Activated CD4-positive, alpha-beta T cell treated with anti-CD3 and anti-CD28 coated beads, Interleukin-2, Interleukin-4, amounts not matched to agents 100 ng/mL and 50 ng/mL, durations not matched to agents 16 hours and 8 hours (primary cell): ENCODE results near the gene ATXN7.

Source experiments
- DNase-seq: peaks from one replicate; pipeline ENCODE4 v3.0.0-alpha.2; 2020; ENCODE audit warnings: low spot score

Gene ATXN7

DNA sequence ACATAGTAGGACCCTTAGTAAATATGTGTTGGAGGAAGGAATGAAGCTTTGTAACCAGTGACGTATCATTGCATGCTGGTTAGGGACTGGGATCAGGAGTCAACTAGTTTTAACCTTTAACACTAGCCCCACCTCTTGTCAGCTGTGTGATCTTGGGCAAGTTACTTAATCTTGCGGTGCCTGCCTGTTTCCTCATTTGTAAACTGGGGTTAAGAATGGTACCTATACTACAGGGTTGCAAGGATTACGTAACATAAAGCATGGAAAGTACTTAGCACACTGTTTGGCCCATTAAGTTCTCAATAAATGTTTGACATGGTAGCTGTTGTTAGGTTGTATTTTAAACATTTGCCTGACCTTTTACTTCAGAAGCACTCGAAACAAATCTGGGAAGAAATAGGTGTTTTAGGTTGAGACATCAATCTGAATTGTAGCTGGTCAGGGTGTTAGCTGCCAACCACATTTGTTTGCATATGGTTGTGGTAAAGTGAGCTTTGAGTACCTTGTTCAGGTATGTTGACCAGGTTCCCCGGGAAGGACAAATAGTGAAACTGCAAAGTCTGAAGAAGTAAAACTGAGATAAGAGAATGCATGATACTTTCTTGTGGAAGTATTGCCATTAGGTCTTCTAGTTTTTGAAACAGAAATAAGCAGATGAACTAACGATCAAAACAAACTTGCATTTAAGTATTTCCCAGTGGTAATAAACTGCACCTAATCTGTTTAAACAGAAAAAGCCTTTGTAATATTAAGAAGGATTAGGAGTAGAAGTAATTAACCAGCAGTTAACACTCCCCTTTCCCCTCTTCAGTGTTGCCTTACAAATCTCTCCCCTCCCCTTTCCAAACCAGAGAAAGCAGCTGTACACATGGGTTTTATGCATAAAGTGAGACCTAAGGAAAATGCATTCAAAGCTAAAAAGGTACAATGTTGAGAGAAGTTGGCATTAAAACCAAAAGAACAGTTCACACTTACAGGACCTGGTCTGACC lies 74.3 kb downstream of the ATXN7 start:
- DNase-seq: no peak

DNA sequence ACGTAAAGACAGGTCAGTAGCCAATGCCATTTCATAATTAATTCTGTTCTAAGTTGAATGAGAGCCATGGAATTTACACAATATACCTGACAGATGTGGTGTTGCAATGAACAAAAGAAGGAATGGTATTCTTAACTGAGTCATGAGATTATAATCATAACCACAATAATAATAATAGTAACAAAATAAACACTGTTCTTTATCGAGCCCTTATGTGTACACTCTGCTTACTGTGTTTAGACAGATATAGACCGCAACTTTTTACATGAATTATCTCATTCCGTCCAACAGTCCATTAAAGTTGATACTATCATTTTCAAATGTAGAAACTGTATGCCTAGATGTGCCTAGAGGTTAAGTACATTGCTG lies 76.7 kb downstream of the ATXN7 start:
- DNase-seq: no peak

DNA sequence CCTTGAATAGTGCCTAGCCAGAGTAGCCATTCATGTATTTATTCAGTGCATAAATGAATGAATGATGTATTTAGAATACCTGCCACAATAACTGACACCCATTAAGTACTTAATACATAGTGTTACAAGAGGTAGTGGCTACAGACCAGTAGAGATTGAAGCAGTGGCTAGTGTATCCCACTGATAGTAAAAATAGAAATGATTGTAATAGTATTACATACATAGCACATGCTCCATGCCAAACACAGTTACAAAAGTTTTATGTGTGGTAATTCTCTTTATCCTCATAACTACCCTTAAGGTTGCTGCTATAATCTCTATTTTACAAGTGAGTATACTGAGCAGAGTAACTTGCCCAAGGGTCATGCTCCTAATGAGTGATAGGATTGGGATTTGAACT lies 78.9 kb downstream of the ATXN7 start:
- no peak for DNase-seq

DNA sequence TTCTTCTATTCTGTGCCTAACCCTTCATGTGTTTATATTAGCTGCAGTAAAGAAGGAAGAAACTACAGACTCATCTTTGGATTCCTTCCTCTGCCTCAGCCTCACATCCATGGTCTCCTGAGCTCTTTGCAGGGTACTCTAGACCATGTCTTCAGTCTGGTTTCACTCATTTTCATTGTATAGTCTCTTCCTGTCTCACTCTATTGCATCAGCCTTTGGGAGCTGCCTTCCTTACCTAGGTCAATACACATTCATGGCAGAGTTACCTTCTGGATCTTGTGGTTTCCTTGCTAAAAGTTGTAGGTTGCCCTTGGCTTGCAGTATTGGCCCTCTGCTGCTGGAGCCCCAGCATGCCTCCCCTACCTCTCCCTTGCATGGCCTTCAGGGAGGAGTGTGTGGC lies 80.0 kb downstream of the ATXN7 start:
- no peak for DNase-seq

DNA sequence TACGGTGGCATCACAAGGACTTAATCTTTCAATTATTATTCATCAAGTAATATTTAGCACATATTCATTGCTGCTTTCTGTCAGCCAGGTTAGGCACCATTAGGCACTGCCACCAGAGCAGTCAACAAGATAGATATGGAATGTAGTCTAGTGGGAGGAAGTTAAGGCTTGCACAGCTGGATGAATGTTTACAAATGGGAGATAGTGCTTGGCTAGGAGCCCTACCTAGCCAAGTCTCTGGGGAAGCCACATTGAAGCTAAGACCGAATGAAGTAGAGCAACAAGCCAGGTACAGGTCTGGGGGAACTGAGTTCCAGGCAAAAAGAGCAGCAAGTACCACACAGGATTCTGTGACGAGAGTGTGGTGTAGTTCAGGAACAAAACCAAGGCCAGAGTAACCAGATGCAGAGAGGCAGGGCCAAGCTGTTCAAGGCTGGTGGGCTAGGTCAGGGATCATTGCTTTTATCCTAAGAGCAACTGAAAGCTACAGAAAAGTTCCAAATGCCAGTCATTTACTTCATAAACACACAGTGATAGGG lies 82.0 kb downstream of the ATXN7 start:
- DNase-seq: no peak

DNA sequence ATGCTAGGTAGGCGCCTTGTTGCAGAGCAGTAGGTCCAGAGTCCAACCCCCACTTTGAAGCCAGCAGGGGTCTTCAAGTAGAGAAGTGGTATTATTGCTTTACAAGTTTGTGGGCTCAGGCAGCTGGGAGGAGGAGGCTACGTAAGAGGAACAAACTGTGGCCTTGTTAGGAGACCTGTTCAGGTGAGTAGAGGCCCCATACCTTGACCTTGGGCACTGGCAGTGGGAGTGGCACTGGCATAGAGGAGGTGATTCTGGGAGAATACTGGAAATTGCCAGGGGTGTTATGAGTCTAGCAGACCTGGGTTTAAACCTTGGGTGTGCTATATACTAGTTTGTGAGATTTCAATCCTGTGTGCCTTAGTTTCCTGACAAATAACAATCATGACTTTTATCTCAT lies 83.1 kb downstream of the ATXN7 start:
- no peak for DNase-seq

DNA sequence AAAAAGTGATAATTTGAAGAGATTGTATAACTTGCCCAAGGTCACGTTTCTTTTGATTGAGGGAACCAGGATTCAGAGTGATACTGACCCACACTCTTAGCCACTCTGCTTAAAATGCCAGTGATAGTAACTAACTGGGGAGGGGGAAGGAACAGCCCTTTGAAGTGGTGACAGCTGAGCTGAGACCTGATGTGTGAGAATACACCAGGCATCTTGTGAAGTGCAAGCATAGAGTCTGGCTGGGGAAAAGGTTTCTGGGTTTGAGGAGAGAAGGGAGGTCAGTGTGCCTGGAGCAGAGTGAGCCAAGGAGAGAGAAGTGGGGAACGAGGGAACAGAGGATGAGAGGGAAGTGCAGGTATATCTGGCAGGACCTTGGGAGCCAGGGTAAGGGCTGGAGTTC lies 83.9 kb downstream of the ATXN7 start:
- no peak for DNase-seq

DNA sequence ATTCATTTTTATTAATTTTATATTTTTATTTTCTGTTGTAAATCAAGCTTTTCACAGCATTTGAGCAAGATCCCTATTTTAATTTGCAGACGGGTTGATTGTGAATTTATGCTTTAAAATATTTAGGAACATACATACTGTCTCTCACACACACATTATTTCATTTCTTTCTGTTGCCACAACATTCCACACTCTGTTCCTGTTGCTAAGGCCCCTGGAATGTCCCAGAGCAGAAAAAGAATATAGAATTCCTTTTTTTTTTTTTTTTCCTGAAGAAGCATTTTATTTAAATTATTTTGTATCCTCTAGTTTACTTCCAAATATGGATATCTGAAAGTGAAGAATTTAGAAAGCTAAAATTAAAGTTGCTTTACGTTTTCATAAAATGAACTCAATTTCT lies 85.3 kb downstream of the ATXN7 start:
- DNase-seq: no peak

DNA sequence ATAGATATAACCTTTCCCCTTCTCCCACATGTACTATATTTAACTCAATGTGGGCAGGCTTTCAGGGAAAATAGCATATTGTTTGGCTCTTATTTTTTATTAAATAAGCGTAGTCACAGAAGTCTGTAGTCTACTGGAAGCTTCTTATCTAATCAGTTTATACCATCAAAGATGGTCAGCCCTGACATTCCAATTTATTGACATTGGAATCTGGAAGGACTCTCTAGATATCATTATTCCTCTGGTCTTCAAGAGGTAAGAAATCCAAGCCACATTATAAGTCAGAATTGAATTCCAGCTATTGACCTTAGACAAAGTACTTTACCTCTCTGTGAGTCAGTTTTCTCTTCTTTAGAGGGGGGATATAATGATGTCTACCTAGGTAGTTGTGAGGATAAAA lies 87.0 kb downstream of the ATXN7 start:
- no peak for DNase-seq

DNA sequence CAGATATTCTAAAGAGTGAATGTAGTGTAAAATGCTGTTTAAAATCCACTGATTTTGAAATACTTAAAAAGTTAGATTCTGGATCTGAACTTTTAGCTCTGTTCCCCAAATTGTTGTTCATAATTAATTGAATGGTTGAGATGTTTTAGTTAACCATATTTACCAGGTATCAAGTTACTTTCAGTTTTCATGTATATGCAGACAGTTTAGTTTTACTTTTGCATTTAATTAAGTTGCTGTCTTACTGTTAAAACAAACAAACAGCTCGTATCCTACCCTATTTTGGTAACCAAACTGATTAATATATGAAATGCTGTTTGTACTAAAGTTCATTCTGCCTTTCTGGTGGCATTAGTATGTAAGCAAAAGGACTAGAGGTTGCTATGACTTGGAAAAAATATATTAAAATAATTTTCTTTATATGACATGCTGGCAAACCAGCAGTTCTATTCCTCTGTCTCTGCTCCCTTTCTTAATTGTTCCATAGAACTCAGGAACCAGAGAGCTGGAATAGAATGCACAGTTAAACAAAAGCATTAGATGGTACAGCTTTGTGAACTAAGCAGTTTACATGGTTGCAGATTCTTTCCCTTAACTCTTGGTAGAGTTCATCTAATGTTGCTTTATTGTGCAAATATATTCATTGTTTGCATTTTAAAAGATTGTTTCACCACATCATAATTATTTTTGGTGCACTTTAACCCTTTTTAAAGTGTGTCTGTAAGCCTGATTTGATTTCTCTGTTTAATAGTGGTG lies 88.0 kb downstream of the ATXN7 start:
- DNase-seq: no peak

DNA sequence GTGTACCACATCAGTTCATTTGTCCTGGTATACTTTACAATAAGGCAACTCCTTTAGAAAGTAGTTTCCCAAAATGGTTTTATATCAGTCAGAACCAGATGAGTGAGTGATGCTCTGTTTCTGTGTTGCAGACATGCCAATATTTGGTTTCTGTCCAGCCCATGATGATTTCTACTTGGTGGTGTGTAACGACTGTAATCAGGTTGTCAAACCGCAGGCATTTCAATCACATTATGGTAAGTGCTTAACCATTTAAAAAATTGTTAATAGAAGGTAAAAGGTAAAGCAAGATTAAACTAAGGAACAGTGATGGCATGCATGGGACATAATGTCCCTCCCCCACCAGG lies 88.6 kb downstream of the ATXN7 start:
- no peak for DNase-seq

DNA sequence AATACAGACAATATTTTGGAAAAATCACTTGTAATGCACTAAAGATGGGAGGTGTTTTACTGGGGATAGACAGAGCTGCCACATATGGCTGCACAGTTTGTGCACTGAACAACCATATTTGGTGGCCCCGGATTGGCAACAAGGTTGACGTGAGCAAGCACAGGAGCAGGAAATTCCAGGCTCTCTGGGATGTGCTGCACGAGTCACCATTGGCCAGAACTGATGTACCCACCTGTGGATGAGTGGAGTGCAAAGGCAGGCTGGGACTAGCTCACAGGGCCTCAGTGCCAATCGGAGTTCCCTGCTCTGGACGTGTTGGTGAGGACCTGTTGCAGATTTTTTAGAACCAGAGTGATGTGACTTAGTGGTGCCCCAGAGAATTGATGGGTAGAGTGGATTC lies 90.5 kb downstream of the ATXN7 start:
- no peak for DNase-seq

DNA sequence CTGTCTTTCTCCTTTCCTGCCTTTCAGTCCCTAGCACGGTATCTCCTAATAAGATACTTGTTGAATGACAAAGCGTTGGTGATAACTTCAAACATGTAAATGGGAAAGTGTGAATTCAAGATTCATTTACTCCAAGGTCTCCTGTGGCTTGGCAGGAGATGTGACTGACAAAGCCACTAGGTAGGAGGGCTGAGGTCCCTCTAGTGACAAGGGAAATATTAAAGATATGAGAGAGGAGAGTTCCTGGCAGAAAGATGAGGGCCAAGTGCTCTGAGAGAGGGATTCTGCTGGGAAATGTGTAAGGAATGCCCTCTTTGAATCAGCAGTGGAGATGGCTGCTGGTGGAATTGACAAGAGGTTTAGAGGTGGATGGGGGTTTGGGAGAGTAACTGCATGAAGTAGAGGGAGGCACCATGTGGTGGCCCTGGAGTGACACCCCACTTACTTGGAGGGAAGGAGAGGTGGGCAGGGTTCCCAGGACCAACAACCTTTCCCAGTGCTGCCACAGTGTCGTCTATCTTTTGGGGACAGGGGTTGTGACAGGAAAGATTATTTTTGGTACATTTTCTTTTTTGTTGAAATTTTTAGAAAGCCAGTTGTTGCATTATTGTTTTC lies 91.5 kb downstream of the ATXN7 start:
- no peak for DNase-seq

DNA sequence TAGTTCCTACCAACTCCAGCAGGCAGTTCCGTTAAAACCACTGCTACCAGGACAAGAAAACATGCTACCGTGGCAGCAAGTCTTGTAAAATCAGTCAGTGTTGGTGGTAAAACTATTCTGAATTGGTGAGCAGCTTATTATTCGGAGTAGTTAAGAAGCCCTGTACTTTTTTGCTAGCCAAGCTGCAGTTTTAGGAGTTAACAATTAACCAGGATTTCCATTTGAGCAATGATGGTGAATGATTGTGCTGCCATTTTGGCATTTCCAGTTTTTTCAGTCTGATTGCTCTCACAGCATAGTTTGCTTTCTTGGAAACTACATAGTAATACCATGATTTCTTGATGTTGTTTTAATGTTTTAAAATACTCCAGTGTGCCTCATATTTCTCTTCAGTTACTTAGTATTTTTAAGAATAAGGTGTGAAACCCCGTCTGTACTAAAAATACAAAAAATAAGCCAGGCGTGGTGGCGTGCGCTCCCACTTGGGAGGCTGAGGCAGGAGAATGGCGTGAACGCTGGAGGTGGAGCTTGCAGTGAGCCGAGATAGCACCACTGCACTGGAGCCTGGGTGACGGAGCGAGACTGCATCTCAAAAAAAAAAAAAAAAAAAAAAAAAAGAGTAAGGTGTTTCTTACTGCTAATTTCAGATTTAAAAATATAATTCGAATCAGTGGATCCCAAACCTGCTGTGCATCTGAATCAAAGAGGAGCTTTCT lies 92.3 kb downstream of the ATXN7 start:
- no peak for DNase-seq

DNA sequence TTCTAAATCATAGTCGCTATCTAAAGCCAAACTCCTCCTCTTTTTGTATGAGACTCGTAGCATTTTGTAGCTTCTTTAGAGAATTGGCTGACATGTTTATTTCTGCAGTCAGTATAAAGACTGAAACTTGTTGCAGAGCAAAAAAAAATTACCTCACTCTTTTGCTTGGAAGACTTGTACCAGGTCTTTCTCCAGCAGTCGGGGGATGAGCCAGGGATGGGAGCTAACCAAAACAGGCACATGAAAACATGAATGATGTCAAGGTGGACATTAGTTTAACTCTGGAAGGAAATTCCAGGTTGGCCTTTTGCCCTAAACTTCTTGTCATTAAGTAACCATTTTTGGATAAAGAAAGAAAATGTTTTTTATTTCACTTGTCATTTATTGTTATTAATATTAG lies 95.5 kb downstream of the ATXN7 start:
- DNase-seq: no peak

DNA sequence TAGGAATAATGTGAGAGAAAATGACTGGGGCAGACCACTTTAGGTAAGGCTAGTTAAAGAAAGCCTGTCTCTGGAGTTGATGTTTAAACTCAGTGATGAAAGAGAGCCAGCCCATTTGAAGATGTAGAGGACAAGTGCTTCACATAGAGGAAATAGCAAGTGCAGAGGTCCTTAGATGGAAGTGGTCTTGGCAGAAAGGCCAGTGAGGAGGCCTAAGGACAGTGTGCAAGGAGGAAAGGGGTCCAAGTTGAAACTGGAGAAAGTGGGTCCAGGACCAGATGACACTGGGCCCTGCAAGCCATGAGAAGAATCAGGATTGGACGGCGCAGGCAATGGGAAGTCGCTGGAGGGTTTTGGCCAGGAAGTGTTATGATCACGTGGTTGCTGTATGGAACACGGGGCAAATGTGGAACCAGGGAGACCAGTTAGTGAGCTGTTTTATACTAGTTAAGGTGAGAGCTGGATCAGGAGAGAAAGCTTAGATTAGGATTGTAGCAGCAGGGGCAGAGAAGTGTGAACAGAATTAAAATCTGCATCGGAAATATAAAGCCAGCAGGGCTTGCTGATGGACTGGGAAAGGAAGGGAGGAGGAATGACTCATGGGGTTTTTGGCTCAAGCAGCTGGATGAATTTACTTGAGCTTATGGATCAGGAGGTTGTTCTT lies 96.5 kb downstream of the ATXN7 start:
- DNase-seq: no peak

DNA sequence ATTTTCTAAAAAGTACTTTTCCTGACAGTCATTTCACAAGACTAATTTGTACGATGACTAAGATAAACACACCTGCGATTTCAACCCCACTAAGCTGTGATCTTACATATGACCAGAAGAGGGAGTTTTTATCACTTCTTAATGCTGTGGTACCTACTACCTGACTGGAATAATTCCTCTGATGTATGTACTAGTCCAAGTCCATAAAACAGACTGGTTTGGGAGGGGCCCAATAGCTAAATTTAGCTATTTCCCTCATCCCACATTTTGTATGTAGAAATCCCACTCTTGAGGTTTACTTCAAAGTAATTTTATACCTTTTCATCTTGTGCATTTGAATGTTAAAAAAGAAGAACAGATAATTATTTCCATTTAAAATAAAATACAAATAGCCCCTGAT lies 98.2 kb downstream of the ATXN7 start:
- DNase-seq: peak; percentile 55

DNA sequence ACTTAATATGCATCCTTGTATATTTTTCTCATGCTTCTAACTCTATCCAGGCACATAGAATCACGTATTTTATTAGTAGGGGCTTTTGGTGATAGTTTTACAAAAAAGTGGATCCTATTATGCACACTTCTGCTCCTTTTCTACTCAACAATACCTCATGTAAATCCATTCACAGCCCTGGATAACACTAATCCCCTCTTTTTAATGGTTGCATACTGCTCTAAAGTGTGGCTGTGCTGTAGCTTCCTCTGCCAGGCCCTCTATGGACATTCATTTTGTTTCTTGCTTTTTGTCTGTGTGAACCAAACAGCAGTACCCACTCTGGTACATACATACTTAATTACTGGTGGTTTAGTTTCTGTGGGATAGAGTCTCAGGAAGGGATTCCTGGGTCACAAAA lies 99.8 kb downstream of the ATXN7 start:
- no peak for DNase-seq

DNA sequence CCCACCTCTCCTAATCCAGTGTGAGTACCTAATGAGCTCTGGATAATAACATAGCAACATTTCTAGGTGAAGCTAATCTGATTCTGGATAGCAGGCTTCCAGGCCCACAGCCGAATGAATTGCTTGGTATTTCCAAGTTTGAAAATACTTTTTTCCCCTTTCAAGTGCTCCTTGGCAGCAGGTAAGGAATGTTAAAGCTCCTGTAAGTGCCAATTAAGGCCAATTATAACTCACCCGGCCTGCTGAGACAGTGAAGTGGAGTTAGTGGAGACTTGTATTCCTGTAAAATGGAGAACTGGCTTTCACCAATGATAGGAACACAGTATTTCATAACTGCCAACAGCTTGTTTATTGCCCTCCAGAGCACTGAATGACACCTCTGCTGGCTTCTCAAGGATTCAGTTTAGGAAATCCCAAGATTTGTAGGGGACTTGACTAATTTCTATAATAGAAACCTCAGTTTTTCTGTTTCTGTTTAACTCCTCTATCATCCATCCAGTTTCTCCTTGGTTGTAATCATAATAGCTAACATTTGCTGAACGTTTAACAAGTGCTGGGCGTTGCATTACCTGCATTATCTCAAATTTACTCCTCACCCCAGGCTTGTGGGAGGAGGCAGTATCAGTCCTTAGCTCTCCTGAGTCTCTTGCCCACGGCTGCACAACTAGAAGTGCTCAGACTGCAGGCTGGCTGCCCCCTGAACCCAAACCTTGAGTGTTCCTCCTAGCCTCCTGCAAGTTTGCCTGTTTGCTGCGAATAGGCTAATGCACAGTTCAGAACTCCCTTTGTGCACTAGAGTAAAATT lies 101.2 kb downstream of the ATXN7 start:
- DNase-seq: peak; percentile 34

DNA sequence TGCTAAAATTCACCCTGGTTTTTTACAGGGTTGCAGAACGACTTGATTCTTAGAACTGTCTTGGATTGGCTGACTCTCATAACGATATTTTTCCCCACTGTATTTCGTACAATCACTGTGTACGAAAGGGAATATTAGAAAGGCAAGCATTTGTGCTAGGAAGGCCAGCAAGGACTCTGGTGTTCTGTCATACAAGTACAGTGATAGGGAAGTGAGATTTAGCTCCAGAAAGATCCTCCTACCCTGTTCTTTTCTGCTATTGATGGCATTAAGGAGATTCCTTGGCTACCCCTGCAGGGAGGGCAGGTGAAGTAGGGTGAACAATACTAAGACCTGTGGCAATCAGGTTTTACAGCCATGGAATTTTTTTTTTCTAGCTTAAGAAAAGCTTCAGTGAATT lies 102.3 kb downstream of the ATXN7 start:
- no peak for DNase-seq

DNA sequence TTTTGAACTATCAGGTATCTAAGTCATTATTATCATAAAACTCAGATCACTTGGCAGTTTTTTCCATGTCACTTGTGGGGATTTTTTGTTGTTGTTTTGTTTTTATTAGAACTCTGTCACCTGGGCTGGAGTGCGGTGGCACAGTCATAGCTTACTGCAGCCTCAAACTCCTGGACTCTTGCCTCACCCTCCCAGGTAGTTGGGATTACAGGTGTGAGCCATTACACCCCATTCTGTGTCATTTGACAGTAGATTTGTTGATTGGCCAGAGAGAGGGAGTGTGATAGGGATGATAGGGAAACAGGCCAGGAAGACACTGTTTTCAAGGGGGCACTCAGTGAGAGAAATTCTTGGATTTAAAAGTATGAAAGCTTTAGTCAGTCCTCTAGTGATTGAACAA lies 103.2 kb downstream of the ATXN7 start:
- no peak for DNase-seq
